ENCODE data around the gene CHST10.

Gene CHST10

DNA sequence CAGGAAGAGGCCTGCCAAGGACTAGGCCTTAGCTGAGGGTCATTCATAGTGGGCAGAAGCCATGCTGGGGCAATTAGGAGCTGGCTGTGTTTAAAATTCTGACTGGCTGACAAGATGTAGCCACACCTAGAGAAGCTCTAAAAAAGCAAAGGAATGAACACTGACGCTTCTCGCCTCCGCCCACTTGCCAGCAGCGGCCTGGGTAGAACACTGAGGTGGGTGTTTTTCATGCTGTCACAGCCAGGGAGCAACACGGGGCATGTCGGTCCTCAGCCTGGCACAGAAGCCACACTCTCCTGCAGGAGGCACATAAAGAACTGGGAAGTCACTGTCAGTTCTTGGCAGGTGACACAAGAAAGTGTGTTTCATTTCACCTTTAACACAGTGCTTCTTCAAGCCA lies 10.4 kb downstream of the CHST10 start:
- H3K4me1 ChIP-seq (ENCODE audit: control insufficient read depth, insufficient read depth, low read length) = no peaks in the 10 kb centered on the region
- ChIA-PET CTCF (interaction anchor here (1.0 to 1.1 kb wide), 2 partner anchors 26 to 144 kb away, joined by 3 to 4 read pairs; no protein-coding TSS in a partner anchor), POLR2A (no interaction called here)
- H3K36me3 ChIP-seq (ENCODE audit: control insufficient read depth in 2 of 2, insufficient read depth in 1 of 2, low read length in 2 of 2) = peaks cover 0 to 53% of the 10 kb centered on the region in 2 experiments; a peak in 1 of 3 replicates
- TF ChIP-seq ZNF707 (tag by site-specific recombination; IDR thresholded peaks at IDR 0.05) = no peak
- no peak for TF ChIP-seq ZNF175 (tag by site-specific recombination; IDR thresholded peaks at IDR 0.05)
- no peak for TF ChIP-seq ZNF701 (tag by site-specific recombination; IDR thresholded peaks at IDR 0.05)
- 0 out of 2 replicates have a peak, but pooled peaks have one; percentile 5 for TF ChIP-seq ZFHX2 (tag by site-specific recombination; conservative IDR thresholded peaks at IDR 0.05)
- TF ChIP-seq EGR2 (tag by site-specific recombination; IDR thresholded peaks at IDR 0.05; ENCODE audit: low read depth) = peak; percentile 19; the same call in 1 of the 2 replicates
- no peak for TF ChIP-seq MYNN (tag by site-specific recombination; IDR thresholded peaks at IDR 0.05; ENCODE audit: borderline replicate concordance)
- H3K4me3 ChIP-seq (ENCODE audit: low read depth, low read length) = no peak overlapping the region
- no peaks in the 10 kb centered on the region for H3K9me3 ChIP-seq (ENCODE audit: control insufficient read depth, insufficient read depth, low read depth, low read length)
- no peak overlapping the region for H3K27ac ChIP-seq (ENCODE audit: extremely low read depth, low read depth, low read length)

DNA sequence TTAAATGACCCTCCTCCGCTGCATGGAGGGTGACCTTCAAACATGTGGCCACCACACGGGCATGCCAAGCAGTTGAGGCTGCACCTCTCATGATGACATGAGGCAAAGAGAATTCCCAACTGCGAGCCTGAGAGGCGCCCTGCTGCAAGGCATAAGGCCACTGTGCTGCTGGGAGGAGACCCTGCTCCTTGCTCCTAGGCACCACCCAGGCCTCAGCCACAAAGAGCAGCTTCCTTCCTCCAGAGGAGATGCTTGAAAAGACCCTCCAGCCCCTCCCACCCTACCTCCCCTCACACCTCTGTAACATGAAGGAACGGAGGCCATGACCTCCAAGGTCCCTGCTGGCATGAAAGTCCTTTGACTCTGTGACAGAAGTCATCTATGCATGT lies 11.4 kb downstream of the CHST10 start:
- CTCF ChIA-PET = no interaction called here
- Histone ChIP-seq H3K4me3 (ENCODE audit: low read depth, low read length) (no peak overlapping the region), H3K27ac (ENCODE audit: extremely low read depth, low read depth, low read length) (no peak overlapping the region), H3K36me3 (ENCODE audit: control insufficient read depth in 2 of 2, insufficient read depth in 1 of 2, low read length in 2 of 2) (peaks cover 0 to 55% of the 10 kb centered on the region in 2 experiments; a peak in 1 of 3 replicates), H3K4me1 (ENCODE audit: control insufficient read depth, insufficient read depth, low read length) (no peaks in the 10 kb centered on the region), H3K9me3 (ENCODE audit: control insufficient read depth, insufficient read depth, low read depth, low read length) (no peaks in the 10 kb centered on the region)
- TF ChIP-seq WT1 (tag by site-specific recombination; IDR thresholded peaks at IDR 0.05) (no peak), HOXC10 (CRISPR knock-in tag; IDR thresholded peaks at IDR 0.05) (no peak)
- POLR2A ChIA-PET = no interaction called here

DNA sequence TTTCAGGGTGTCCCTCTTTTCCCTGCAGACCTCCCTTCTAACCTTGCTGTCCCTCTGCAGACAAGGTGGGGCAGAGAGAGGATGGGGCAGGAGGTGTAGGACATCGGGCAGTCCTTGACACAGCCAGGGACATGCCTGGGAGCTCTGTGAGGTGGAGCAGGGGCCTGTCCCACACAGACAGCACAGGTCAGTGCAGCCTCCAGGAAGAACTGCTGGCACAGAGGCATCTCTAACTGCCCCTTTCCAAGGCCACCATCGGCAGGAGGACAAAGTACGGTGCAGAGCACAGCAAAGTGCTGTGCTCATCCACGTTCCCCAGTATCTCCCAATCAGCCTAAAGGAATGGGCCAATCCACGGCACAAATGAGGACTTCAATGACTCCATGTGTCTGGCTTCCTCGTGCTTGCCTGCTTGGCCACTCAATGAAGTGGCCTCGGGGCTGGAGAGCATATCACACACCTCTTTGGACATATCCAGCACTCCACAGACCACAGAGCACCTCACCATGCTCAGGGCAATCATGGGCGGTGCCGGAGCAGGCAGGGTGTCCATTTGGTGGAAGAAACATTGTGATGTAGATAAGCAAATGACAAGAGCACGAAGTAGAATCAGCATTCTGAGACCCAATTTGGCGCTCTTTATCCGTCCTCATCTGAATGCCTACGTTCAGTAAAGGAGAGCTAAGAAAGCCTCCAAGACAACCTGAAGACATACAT lies 11.9 kb downstream of the CHST10 start:
- no peak overlapping the region for H3K27ac ChIP-seq (ENCODE audit: extremely low read depth, low read depth, low read length)
- H3K4me3 ChIP-seq (ENCODE audit: low read depth, low read length) = no peak overlapping the region
- no peaks in the 10 kb centered on the region for H3K9me3 ChIP-seq (ENCODE audit: control insufficient read depth, insufficient read depth, low read depth, low read length)
- ChIA-PET CTCF (no interaction called here), POLR2A (no interaction called here)
- H3K36me3 ChIP-seq (ENCODE audit: control insufficient read depth in 2 of 2, insufficient read depth in 1 of 2, low read length in 2 of 2) = peaks cover 0 to 59% of the 10 kb centered on the region in 2 experiments; a peak in 1 of 3 replicates
- H3K4me1 ChIP-seq (ENCODE audit: control insufficient read depth, insufficient read depth, low read length) = no peaks in the 10 kb centered on the region
- TF ChIP-seq ZNF157 (tag by site-specific recombination; IDR thresholded peaks at IDR 0.05) (no peak), ZBTB8A (tag by site-specific recombination; IDR thresholded peaks at IDR 0.05) (no peak), ZFP41 (tag by site-specific recombination; IDR thresholded peaks at IDR 0.05; ENCODE audit: borderline replicate concordance) (no peak), ZNF335 (tag by site-specific recombination; conservative IDR thresholded peaks at IDR 0.05) (no peak), TRIM28 (IDR thresholded peaks at IDR 0.05; ENCODE audit: borderline replicate concordance, low read length) (no peak), ZNF112 (tag by site-specific recombination; IDR thresholded peaks at IDR 0.05) (no peak), SCRT2 (tag by site-specific recombination; IDR thresholded peaks at IDR 0.05) (no peak), ZNF140 (tag by site-specific recombination; IDR thresholded peaks at IDR 0.05) (no peak), ZNF768 (tag by site-specific recombination; IDR thresholded peaks at IDR 0.05) (no peak), ZNF248 (tag by site-specific recombination; IDR thresholded peaks at IDR 0.05) (no peak)
- TF ChIP-seq, protein P1, sequence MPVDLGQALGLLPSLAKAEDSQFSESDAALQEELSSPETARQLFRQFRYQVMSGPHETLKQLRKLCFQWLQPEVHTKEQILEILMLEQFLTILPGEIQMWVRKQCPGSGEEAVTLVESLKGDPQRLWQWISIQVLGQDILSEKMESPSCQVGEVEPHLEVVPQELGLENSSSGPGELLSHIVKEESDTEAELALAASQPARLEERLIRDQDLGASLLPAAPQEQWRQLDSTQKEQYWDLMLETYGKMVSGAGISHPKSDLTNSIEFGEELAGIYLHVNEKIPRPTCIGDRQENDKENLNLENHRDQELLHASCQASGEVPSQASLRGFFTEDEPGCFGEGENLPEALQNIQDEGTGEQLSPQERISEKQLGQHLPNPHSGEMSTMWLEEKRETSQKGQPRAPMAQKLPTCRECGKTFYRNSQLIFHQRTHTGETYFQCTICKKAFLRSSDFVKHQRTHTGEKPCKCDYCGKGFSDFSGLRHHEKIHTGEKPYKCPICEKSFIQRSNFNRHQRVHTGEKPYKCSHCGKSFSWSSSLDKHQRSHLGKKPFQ (tag by site-specific recombination; IDR thresholded peaks at IDR 0.05) = no peak
- TF ChIP-seq, protein P2, sequence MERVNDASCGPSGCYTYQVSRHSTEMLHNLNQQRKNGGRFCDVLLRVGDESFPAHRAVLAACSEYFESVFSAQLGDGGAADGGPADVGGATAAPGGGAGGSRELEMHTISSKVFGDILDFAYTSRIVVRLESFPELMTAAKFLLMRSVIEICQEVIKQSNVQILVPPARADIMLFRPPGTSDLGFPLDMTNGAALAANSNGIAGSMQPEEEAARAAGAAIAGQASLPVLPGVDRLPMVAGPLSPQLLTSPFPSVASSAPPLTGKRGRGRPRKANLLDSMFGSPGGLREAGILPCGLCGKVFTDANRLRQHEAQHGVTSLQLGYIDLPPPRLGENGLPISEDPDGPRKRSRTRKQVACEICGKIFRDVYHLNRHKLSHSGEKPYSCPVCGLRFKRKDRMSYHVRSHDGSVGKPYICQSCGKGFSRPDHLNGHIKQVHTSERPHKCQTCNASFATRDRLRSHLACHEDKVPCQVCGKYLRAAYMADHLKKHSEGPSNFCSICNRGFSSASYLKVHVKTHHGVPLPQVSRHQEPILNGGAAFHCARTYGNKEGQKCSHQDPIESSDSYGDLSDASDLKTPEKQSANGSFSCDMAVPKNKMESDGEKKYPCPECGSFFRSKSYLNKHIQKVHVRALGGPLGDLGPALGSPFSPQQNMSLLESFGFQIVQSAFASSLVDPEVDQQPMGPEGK (tag by site-specific recombination; IDR thresholded peaks at IDR 0.05) = no peak
- TF ChIP-seq, protein P3, sequence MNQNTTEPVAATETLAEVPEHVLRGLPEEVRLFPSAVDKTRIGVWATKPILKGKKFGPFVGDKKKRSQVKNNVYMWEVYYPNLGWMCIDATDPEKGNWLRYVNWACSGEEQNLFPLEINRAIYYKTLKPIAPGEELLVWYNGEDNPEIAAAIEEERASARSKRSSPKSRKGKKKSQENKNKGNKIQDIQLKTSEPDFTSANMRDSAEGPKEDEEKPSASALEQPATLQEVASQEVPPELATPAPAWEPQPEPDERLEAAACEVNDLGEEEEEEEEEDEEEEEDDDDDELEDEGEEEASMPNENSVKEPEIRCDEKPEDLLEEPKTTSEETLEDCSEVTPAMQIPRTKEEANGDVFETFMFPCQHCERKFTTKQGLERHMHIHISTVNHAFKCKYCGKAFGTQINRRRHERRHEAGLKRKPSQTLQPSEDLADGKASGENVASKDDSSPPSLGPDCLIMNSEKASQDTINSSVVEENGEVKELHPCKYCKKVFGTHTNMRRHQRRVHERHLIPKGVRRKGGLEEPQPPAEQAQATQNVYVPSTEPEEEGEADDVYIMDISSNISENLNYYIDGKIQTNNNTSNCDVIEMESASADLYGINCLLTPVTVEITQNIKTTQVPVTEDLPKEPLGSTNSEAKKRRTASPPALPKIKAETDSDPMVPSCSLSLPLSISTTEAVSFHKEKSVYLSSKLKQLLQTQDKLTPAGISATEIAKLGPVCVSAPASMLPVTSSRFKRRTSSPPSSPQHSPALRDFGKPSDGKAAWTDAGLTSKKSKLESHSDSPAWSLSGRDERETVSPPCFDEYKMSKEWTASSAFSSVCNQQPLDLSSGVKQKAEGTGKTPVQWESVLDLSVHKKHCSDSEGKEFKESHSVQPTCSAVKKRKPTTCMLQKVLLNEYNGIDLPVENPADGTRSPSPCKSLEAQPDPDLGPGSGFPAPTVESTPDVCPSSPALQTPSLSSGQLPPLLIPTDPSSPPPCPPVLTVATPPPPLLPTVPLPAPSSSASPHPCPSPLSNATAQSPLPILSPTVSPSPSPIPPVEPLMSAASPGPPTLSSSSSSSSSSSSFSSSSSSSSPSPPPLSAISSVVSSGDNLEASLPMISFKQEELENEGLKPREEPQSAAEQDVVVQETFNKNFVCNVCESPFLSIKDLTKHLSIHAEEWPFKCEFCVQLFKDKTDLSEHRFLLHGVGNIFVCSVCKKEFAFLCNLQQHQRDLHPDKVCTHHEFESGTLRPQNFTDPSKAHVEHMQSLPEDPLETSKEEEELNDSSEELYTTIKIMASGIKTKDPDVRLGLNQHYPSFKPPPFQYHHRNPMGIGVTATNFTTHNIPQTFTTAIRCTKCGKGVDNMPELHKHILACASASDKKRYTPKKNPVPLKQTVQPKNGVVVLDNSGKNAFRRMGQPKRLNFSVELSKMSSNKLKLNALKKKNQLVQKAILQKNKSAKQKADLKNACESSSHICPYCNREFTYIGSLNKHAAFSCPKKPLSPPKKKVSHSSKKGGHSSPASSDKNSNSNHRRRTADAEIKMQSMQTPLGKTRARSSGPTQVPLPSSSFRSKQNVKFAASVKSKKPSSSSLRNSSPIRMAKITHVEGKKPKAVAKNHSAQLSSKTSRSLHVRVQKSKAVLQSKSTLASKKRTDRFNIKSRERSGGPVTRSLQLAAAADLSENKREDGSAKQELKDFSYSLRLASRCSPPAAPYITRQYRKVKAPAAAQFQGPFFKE (tag by site-specific recombination; IDR thresholded peaks at IDR 0.05; ENCODE audit: borderline replicate concordance) = no peak
